K562 (cell line): ENCODE measurements around the gene STUB1. TPM values are rescaled to one million over a fixed set of nuclear protein-coding genes. Genes with fewer than 3 reads are reported as not detected.

Experiments
- EP400 ChIP-seq: fragments of 450-650 bp; IDR thresholded peaks from 2 replicates; pipeline ENCODE4 v1.6.1; 2017; ENCODE audit warnings: antibody characterized with exemption, mild to moderate bottlenecking, moderate library complexity
- FIP1L1 ChIP-seq: fragments of 200-400 bp; formaldehyde crosslinking; IDR thresholded peaks from 2 replicates; pipeline ENCODE4 v1.6.1; 2018; ENCODE audit warnings: mild to moderate bottlenecking, low read depth, low read length; ENCODE audit not compliant: poor library complexity, severe bottlenecking
- MXI1 ChIP-seq: IDR thresholded peaks from 2 replicates; pipeline ENCODE4 v1.6.1; 2011; ENCODE audit warnings: low read depth, mild to moderate bottlenecking, improper control_type of control experiment, low read length
- MYC ChIP-seq, 2 experiments: fragments of 250-450 bp in 1 of 2; sonication (Bioruptor Pico) in 1 of 2; IDR thresholded peaks; 2 replicates each; pipeline versions ENCODE4 v1.5.1 to v1.6.1; 2012 to 2021; ENCODE audit warnings: low read depth in 2 of 2, borderline replicate concordance in 1 of 2, improper control_type of control experiment in 1 of 2, low read length in 1 of 2, mild to moderate bottlenecking in 1 of 2, moderate library complexity in 1 of 2
- POU5F1 ChIP-seq: fragments of 150-350 bp; IDR thresholded peaks from 2 replicates; pipeline ENCODE4 v1.6.1; 2014; ENCODE audit warnings: borderline replicate concordance, low read length, low read depth, mild to moderate bottlenecking; ENCODE audit not compliant: partially characterized antibody
- RBBP5 ChIP-seq: fragments of 200-600 bp; sonication (generic); IDR thresholded peaks from 2 replicates; pipeline ENCODE4 v1.6.1; 2012; ENCODE audit warnings: borderline replicate concordance, mild to moderate bottlenecking, low read length, control low read depth, inconsistent platforms; ENCODE audit not compliant: insufficient read depth, poor library complexity, severe bottlenecking
- TGIF2 ChIP-seq: sonication (generic); formaldehyde crosslinking; IDR thresholded peaks from 2 replicates; pipeline ENCODE4 v1.8.1; 2022; ENCODE audit warnings: mild to moderate bottlenecking, missing genetic modification reagents, moderate library complexity
- ZKSCAN8 ChIP-seq: fragments of 200-800 bp; sonication (Bioruptor generic); IDR thresholded peaks from 2 replicates; pipeline ENCODE4 v1.6.1; 2016; ENCODE audit warnings: missing genetic modification characterization, missing compliant biosample characterization
- ZNF165 ChIP-seq: fragments of 250-450 bp; sonication (Bioruptor Pico); IDR thresholded peaks from 2 replicates; pipeline ENCODE4 v1.4.0; 2020; ENCODE audit warnings: borderline replicate concordance
- polyA plus RNA-seq, 8 experiments: library from polyadenylated mRNA; depleted of rRNA in 4 of 8; stranded (reverse) in 5 of 8; unstranded in 3 of 8; fragments of >200 nt; fragmentation: Nextera tagmentation in 2 of 8; fragmentation: Illumina TruSeq in 1 of 8; extraction: Ambion mirVana in 2 of 8; extraction: Trizol in 1 of 8; gene quantifications; 2 replicates each; pipeline versions ENCODE4 v1.2.1 to v1.2.3, GENCODE V29; 2011 to 2014; ENCODE audit warnings: inconsistent platforms in 1 of 8, missing spikeins in 1 of 8
- total RNA-seq, 7 experiments: library from RNA; depleted of rRNA in 6 of 7; stranded (reverse); fragments of >200 nt in 6 of 7; fragmentation: Illumina TruSeq in 2 of 7; extraction: Trizol in 2 of 7; gene quantifications; 2 replicates each; pipeline versions ENCODE4 v1.2.1 to v1.2.3, GENCODE V29; 2011 to 2021; ENCODE audit warnings: low replicate concordance in 1 of 7
- TF ChIP-seq, protein P1 (sequence below): fragments of 200-600 bp; sonication (generic); IDR thresholded peaks from one replicate; pipeline ENCODE4 v1.6.1; 2012; ENCODE audit warnings: mild to moderate bottlenecking, low read depth, low read length, inconsistent platforms
- TF ChIP-seq, protein P2 (sequence below): fragments of 250-450 bp; sonication (Bioruptor Pico); IDR thresholded peaks from 2 replicates; pipeline ENCODE4 v1.8.0; 2022; ENCODE audit warnings: inconsistent platforms, mild to moderate bottlenecking, moderate library complexity, borderline replicate concordance
- TF ChIP-seq, protein P3 (sequence below): fragments of 450-650 bp; conservative IDR thresholded peaks from 2 replicates; pipeline ENCODE4 v1.6.1; 2016; ENCODE audit warnings: missing genetic modification characterization, low read depth, mild to moderate bottlenecking, missing compliant biosample characterization, moderate library complexity

The STUB1 gene
- total and polyA plus RNA-seq, 9 of the 15 experiments (the other 6 are each of a cell fraction or from before 2014, with no cell fraction given): 10.6 to 251 (median 152) TPM

DNA sequence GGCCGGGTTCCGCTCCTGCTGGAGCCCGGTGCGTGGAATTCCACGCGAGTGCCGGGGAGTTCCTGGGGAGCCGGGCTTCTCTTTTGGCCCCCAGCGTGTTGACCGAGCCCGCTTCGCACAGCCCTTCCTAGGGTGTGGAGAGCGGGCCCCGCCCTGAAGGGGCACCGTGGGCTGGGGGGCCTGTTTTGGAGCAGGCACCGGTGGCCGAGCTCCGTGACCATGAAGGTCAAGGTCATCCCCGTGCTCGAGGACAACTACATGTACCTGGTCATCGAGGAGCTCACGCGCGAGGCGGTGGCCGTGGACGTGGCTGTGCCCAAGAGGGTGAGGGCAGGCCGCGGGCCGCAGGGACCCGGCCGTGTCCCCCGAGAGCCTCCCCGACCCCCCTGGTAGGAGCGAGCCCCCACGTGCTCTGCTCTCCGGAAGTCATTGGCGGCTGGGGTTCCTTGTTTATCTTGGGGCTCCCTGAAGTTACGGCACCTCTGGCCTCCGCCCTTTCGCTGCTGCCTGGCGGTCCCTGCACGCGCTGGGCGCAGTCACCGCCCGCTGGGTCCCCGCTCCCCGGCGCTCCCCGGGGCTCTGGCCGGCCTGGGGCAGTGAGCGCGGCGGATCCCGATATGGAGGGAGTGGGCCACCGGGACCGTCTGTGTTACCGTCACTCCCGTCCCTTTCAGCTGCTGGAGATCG is 47.2 kb downstream of the STUB1 start (continued):
- TF ChIP-seq, protein P1, sequence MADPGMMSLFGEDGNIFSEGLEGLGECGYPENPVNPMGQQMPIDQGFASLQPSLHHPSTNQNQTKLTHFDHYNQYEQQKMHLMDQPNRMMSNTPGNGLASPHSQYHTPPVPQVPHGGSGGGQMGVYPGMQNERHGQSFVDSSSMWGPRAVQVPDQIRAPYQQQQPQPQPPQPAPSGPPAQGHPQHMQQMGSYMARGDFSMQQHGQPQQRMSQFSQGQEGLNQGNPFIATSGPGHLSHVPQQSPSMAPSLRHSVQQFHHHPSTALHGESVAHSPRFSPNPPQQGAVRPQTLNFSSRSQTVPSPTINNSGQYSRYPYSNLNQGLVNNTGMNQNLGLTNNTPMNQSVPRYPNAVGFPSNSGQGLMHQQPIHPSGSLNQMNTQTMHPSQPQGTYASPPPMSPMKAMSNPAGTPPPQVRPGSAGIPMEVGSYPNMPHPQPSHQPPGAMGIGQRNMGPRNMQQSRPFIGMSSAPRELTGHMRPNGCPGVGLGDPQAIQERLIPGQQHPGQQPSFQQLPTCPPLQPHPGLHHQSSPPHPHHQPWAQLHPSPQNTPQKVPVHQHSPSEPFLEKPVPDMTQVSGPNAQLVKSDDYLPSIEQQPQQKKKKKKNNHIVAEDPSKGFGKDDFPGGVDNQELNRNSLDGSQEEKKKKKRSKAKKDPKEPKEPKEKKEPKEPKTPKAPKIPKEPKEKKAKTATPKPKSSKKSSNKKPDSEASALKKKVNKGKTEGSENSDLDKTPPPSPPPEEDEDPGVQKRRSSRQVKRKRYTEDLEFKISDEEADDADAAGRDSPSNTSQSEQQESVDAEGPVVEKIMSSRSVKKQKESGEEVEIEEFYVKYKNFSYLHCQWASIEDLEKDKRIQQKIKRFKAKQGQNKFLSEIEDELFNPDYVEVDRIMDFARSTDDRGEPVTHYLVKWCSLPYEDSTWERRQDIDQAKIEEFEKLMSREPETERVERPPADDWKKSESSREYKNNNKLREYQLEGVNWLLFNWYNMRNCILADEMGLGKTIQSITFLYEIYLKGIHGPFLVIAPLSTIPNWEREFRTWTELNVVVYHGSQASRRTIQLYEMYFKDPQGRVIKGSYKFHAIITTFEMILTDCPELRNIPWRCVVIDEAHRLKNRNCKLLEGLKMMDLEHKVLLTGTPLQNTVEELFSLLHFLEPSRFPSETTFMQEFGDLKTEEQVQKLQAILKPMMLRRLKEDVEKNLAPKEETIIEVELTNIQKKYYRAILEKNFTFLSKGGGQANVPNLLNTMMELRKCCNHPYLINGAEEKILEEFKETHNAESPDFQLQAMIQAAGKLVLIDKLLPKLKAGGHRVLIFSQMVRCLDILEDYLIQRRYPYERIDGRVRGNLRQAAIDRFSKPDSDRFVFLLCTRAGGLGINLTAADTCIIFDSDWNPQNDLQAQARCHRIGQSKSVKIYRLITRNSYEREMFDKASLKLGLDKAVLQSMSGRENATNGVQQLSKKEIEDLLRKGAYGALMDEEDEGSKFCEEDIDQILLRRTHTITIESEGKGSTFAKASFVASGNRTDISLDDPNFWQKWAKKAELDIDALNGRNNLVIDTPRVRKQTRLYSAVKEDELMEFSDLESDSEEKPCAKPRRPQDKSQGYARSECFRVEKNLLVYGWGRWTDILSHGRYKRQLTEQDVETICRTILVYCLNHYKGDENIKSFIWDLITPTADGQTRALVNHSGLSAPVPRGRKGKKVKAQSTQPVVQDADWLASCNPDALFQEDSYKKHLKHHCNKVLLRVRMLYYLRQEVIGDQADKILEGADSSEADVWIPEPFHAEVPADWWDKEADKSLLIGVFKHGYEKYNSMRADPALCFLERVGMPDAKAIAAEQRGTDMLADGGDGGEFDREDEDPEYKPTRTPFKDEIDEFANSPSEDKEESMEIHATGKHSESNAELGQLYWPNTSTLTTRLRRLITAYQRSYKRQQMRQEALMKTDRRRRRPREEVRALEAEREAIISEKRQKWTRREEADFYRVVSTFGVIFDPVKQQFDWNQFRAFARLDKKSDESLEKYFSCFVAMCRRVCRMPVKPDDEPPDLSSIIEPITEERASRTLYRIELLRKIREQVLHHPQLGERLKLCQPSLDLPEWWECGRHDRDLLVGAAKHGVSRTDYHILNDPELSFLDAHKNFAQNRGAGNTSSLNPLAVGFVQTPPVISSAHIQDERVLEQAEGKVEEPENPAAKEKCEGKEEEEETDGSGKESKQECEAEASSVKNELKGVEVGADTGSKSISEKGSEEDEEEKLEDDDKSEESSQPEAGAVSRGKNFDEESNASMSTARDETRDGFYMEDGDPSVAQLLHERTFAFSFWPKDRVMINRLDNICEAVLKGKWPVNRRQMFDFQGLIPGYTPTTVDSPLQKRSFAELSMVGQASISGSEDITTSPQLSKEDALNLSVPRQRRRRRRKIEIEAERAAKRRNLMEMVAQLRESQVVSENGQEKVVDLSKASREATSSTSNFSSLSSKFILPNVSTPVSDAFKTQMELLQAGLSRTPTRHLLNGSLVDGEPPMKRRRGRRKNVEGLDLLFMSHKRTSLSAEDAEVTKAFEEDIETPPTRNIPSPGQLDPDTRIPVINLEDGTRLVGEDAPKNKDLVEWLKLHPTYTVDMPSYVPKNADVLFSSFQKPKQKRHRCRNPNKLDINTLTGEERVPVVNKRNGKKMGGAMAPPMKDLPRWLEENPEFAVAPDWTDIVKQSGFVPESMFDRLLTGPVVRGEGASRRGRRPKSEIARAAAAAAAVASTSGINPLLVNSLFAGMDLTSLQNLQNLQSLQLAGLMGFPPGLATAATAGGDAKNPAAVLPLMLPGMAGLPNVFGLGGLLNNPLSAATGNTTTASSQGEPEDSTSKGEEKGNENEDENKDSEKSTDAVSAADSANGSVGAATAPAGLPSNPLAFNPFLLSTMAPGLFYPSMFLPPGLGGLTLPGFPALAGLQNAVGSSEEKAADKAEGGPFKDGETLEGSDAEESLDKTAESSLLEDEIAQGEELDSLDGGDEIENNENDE: no peak
- TF ChIP-seq TGIF2 (CRISPR knock-in tag) (no peak), FIP1L1 (peak; percentile 79), RBBP5 (peak; percentile 55), MXI1 (peak; percentile 16; the same call in 1 of the 2 replicates), POU5F1 (no peak), MYC (IDR thresholded peaks at IDR 0.05; ENCODE audit: low read depth, low read length) (peak; percentile 71), MYC (CRISPR knock-in tag; IDR thresholded peaks at IDR 0.05; ENCODE audit: borderline replicate concordance, low read depth) (peak; percentile 82; the same call in 1 of the 2 replicates), EP400 (peak; percentile 69; the same call in 1 of the 2 replicates), ZKSCAN8 (CRISPR knock-in tag) (no peak), ZNF165 (CRISPR knock-in tag) (no peak)
- TF ChIP-seq, protein P2, sequence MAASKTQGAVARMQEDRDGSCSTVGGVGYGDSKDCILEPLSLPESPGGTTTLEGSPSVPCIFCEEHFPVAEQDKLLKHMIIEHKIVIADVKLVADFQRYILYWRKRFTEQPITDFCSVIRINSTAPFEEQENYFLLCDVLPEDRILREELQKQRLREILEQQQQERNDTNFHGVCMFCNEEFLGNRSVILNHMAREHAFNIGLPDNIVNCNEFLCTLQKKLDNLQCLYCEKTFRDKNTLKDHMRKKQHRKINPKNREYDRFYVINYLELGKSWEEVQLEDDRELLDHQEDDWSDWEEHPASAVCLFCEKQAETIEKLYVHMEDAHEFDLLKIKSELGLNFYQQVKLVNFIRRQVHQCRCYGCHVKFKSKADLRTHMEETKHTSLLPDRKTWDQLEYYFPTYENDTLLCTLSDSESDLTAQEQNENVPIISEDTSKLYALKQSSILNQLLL (CRISPR knock-in tag): no peak
- TF ChIP-seq, protein P3, sequence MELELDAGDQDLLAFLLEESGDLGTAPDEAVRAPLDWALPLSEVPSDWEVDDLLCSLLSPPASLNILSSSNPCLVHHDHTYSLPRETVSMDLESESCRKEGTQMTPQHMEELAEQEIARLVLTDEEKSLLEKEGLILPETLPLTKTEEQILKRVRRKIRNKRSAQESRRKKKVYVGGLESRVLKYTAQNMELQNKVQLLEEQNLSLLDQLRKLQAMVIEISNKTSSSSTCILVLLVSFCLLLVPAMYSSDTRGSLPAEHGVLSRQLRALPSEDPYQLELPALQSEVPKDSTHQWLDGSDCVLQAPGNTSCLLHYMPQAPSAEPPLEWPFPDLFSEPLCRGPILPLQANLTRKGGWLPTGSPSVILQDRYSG: no peak
